Astrocyte (in vitro differentiated cells and primary cell): ENCODE data around the gene TMEM62. TPM values are rescaled to one million over a fixed set of nuclear protein-coding genes. Genes with fewer than 3 reads are reported as not detected.

Experiments used
- DNase-seq: peaks from one replicate; pipeline ENCODE4 v3.0.0-alpha.2; 2010; ENCODE audit warnings: low read depth
- FAIRE-seq: peaks from 2 replicates; lab custom pipeline; 2011; peaks lifted over from hg19 to GRCh38; lab: Jason Lieb, UNC
- H2AFZ ChIP-seq: 2 replicates; pipeline ENCODE4 v1.6.0; 2012; ENCODE audit warnings: low read depth, low read length, inconsistent platforms
- H3K27ac ChIP-seq: 2 replicates; pipeline ENCODE4 v1.5.1; 2011; ENCODE audit warnings: low read depth, low read length, inconsistent platforms
- H3K27me3 ChIP-seq: 2 replicates; pipeline ENCODE4 v1.6.0; 2011; ENCODE audit warnings: low read length, inconsistent platforms; ENCODE audit not compliant: insufficient read depth
- H3K36me3 ChIP-seq: 2 replicates; pipeline ENCODE4 v1.5.1; 2011; ENCODE audit warnings: low read length, inconsistent platforms; ENCODE audit not compliant: insufficient read depth
- H3K4me1 ChIP-seq: 2 replicates; pipeline ENCODE4 v1.5.1; 2011; ENCODE audit warnings: low read length, inconsistent platforms; ENCODE audit not compliant: insufficient read depth
- H3K4me2 ChIP-seq: 2 replicates; pipeline ENCODE4 v1.6.0; 2012; ENCODE audit warnings: low read length, inconsistent platforms
- H3K4me3 ChIP-seq: 2 replicates; pipeline ENCODE4 v1.5.1; 2011; ENCODE audit warnings: low read depth, mild to moderate bottlenecking, low read length, inconsistent platforms; ENCODE audit not compliant: insufficient read depth
- H3K79me2 ChIP-seq: 2 replicates; pipeline ENCODE4 v1.6.0; 2012; ENCODE audit warnings: mild to moderate bottlenecking, low read length, inconsistent platforms; ENCODE audit not compliant: insufficient read depth
- H3K9ac ChIP-seq: 2 replicates; pipeline ENCODE4 v1.6.0; 2012; ENCODE audit warnings: mild to moderate bottlenecking, low read length, inconsistent platforms
- H3K9me3 ChIP-seq: 2 replicates; pipeline ENCODE4 v1.5.1; 2012; ENCODE audit warnings: low read depth, mild to moderate bottlenecking, low read length, inconsistent platforms; ENCODE audit not compliant: insufficient read depth
- H4K20me1 ChIP-seq: 2 replicates; pipeline ENCODE4 v1.6.0; 2012; ENCODE audit warnings: low read length, inconsistent platforms; ENCODE audit not compliant: insufficient read depth
- H3K27ac Mint-ChIP-seq: one replicate; pipeline ENCODE4 v1.8.0; 2021; ENCODE audit warnings: mild to moderate bottlenecking, mixed read lengths; ENCODE audit not compliant: unreplicated experiment
- H3K27me3 Mint-ChIP-seq: one replicate; pipeline ENCODE4 v1.8.0; 2021; ENCODE audit warnings: low read depth, mixed read lengths; ENCODE audit not compliant: unreplicated experiment
- H3K36me3 Mint-ChIP-seq: one replicate; pipeline ENCODE4 v1.8.0; 2021; ENCODE audit warnings: low read depth, mixed read lengths; ENCODE audit not compliant: unreplicated experiment
- H3K4me1 Mint-ChIP-seq: one replicate; pipeline ENCODE4 v1.8.0; 2021; ENCODE audit warnings: low read depth, mixed read lengths; ENCODE audit not compliant: unreplicated experiment
- H3K4me3 Mint-ChIP-seq: one replicate; pipeline ENCODE4 v1.8.0; 2021; ENCODE audit warnings: mild to moderate bottlenecking, moderate library complexity, mixed read lengths; ENCODE audit not compliant: unreplicated experiment
- H3K9me3 Mint-ChIP-seq: one replicate; pipeline ENCODE4 v1.8.0; 2021; ENCODE audit warnings: mild to moderate bottlenecking, mixed read lengths; ENCODE audit not compliant: unreplicated experiment
- EZH2 ChIP-seq: IDR thresholded peaks from 2 replicates; pipeline ENCODE4 v1.6.1; 2012; ENCODE audit warnings: mild to moderate bottlenecking, low read length, inconsistent platforms; ENCODE audit not compliant: insufficient read depth
- total RNA-seq: library from RNA; stranded (reverse); gene quantifications from 2 replicates; pipeline ENCODE4 v1.2.1, GENCODE V29; 2021
- TF ChIP-seq, protein P1 (sequence below): IDR thresholded peaks from 2 replicates; pipeline ENCODE4 v1.5.1; 2011; ENCODE audit warnings: low read depth, mild to moderate bottlenecking, inconsistent platforms, low read length, moderate library complexity; ENCODE audit not compliant: insufficient read depth

The TMEM62 gene
- total RNA-seq, 1 donor from 2014 or later: 15.2 TPM

DNA sequence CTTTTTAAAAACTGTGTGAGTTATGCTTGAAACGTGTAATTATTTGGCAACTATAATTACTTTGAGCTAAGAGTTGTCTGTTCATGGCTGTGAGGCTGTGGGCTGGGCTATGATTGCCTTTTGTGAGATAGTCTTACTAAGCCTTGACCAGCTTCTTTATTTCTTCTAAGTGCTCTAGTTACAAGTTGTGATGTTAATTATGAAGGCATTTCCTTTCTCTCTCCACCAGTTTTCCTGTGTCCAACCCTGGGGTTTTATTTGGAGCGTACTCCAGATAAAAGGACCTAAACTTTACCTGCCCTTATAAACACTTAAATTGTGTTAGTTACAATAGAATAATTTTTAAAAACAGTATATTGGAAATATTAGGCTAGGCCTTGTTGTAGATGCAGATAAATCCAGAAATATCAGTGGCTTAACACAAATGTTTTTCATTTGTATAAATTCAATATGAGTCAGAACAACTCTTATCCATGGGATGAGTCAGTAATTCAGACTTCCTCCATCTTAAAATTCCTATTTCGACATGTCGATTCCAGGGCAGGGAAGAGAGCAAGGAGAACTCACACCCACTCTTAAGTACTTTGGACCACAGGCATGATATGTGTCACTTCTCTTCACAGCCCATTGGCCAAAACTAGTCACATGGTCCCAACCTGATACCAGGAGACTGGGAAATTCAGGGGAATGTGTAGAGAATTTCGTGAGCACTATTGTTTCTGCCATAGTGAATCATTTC, 17.0 kb downstream of the TMEM62 start:
- Histone ChIP-seq H3K4me1 (peaks cover 5% of the 10 kb centered on the region), H3K79me2 (no peaks in the 10 kb centered on the region), H3K9ac (peak overlapping the region; percentile 24), H4K20me1 (no peaks in the 10 kb centered on the region), H3K9me3 (no peaks in the 10 kb centered on the region), H3K36me3 (no peaks in the 10 kb centered on the region), H3K4me2 (peak overlapping the region; percentile 2), H3K27me3 (no peaks in the 10 kb centered on the region), H3K4me3 (no peak overlapping the region), H2AFZ (peak overlapping the region; percentile 20), H3K27ac (peak overlapping the region; percentile 86)
- Mint-ChIP-seq H3K4me1 (no peaks in the 10 kb centered on the region), H3K36me3 (peaks cover 6% of the 10 kb centered on the region), H3K4me3 (no peak overlapping the region), H3K27ac (peak overlapping the region; percentile 89), H3K27me3 (no peaks in the 10 kb centered on the region), H3K9me3 (no peaks in the 10 kb centered on the region)
- peak; percentile 86 for FAIRE-seq
- TF ChIP-seq, protein P1, sequence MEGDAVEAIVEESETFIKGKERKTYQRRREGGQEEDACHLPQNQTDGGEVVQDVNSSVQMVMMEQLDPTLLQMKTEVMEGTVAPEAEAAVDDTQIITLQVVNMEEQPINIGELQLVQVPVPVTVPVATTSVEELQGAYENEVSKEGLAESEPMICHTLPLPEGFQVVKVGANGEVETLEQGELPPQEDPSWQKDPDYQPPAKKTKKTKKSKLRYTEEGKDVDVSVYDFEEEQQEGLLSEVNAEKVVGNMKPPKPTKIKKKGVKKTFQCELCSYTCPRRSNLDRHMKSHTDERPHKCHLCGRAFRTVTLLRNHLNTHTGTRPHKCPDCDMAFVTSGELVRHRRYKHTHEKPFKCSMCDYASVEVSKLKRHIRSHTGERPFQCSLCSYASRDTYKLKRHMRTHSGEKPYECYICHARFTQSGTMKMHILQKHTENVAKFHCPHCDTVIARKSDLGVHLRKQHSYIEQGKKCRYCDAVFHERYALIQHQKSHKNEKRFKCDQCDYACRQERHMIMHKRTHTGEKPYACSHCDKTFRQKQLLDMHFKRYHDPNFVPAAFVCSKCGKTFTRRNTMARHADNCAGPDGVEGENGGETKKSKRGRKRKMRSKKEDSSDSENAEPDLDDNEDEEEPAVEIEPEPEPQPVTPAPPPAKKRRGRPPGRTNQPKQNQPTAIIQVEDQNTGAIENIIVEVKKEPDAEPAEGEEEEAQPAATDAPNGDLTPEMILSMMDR: no peak
- no peak for TF ChIP-seq EZH2
- peak; percentile 98 for DNase-seq

DNA sequence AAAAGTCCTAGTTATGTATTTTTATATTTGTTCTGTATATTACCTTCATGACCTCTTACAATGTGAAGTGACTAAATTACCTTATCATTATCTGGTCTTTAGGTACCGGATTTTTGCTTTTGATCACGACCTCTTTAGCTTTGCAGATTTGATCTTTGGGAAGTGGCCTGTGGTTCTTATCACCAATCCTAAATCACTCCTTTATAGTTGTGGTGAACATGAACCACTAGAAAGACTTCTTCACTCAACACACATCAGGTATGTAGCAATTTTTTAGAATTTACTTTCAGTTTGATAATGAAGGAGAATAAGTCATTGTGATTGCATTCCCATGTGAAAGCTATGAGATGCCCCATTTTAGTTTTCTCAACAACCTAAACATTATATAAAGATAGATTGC, 18.3 kb downstream of the TMEM62 start:
- Mint-ChIP-seq H3K27ac (no peak overlapping the region), H3K4me3 (no peak overlapping the region), H3K27me3 (no peaks in the 10 kb centered on the region), H3K9me3 (no peaks in the 10 kb centered on the region), H3K36me3 (peaks cover 9% of the 10 kb centered on the region), H3K4me1 (no peaks in the 10 kb centered on the region)
- Histone ChIP-seq H3K4me1 (peaks cover 5% of the 10 kb centered on the region), H3K4me3 (no peak overlapping the region), H3K4me2 (no peak overlapping the region), H2AFZ (no peak overlapping the region), H3K27me3 (no peaks in the 10 kb centered on the region), H3K79me2 (no peaks in the 10 kb centered on the region), H3K9ac (no peak overlapping the region), H4K20me1 (no peaks in the 10 kb centered on the region), H3K27ac (no peak overlapping the region), H3K36me3 (no peaks in the 10 kb centered on the region), H3K9me3 (no peaks in the 10 kb centered on the region)
- no peak for FAIRE-seq
- no peak for TF ChIP-seq EZH2
- TF ChIP-seq, protein P1: no peak
- no peak for DNase-seq

DNA sequence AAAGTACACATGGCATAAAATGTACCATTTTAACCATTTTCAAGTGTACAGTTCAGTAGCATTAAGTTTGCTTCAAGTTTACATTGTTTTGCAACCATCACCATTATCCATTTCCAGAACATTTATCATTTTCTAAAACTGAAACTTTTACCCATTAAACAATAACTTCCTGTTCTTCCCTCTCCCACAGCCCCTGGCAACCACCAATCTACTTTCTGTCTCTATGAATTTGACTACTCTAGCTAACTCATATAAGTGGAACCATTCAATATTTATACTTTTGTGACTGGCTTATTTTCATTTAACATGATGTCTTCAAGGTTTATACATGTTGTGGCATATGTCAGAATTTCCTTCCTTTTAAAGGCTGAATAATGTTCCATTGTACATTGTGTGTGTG, 19.9 kb downstream of the TMEM62 start:
- TF ChIP-seq, protein P1: no peak
- no peak for TF ChIP-seq EZH2
- Histone ChIP-seq H3K4me1 (peaks cover 5% of the 10 kb centered on the region), H3K4me3 (no peak overlapping the region), H3K9me3 (no peaks in the 10 kb centered on the region), H2AFZ (no peak overlapping the region), H4K20me1 (no peaks in the 10 kb centered on the region), H3K9ac (no peak overlapping the region), H3K4me2 (no peak overlapping the region), H3K36me3 (no peaks in the 10 kb centered on the region), H3K79me2 (no peaks in the 10 kb centered on the region), H3K27me3 (no peaks in the 10 kb centered on the region), H3K27ac (no peak overlapping the region)
- Mint-ChIP-seq H3K9me3 (no peaks in the 10 kb centered on the region), H3K36me3 (peaks cover 12% of the 10 kb centered on the region), H3K27me3 (no peaks in the 10 kb centered on the region), H3K27ac (no peak overlapping the region), H3K4me3 (no peak overlapping the region), H3K4me1 (no peaks in the 10 kb centered on the region)
- DNase-seq (no peak), FAIRE-seq (no peak)
